Body of pancreas (tissue), 4 donors: ENCODE measurements around the gene BSPRY. TPM values are rescaled to one million over a fixed set of nuclear protein-coding genes. Genes with fewer than 3 reads are reported as not detected.
"Not testable (repeated sequence)": the region's sequence is repeated elsewhere in the genome, so short reads cannot be mapped to it uniquely, and the experiment has no call there.

ENCODE experiments used
- ATAC-seq: fragments of 150-250 bp; one replicate; pipeline ENCODE4 v1.9.1; 2016
- DNase-seq, 4 donors: peaks; one replicate each; pipeline ENCODE4 v3.0.0-alpha.2; 2019
- H3K27ac ChIP-seq, 4 donors: fragments of 200-600 bp; sonication (generic); 1 replicate in 3 of 4; 2 replicates in 1 of 4; pipeline versions ENCODE4 v1.5.1 to v1.6.1; 2016 to 2019; ENCODE audit warnings: mild to moderate bottlenecking in 1 of 4, mixed read lengths in 1 of 4, moderate library complexity in 1 of 4
- H3K27me3 ChIP-seq, 2 donors: fragments of 200-600 bp; sonication (generic); one replicate each; pipeline ENCODE4 v1.6.0; 2016; ENCODE audit warnings: mild to moderate bottlenecking in 1 of 2
- H3K36me3 ChIP-seq, 2 donors: fragments of 200-600 bp; sonication (generic); replicated peaks in 1 of 2; 2 replicates each; pipeline ENCODE4 v1.5.1; 2016; ENCODE audit warnings: low read depth in 2 of 2; ENCODE audit not compliant: insufficient read depth in 1 of 2
- H3K4me1 ChIP-seq: fragments of 200-600 bp; sonication (generic); one replicate; pipeline ENCODE4 v1.6.0; 2016
- H3K4me3 ChIP-seq, 2 donors: fragments of 200-600 bp; sonication (generic); 1 replicate in 1 of 2; 2 replicates in 1 of 2; pipeline ENCODE4 v1.5.1; 2016 to 2019
- H3K9me3 ChIP-seq, 3 donors: fragments of 200-600 bp; sonication (generic); 1 replicate in 2 of 3; 2 replicates in 1 of 3; pipeline ENCODE4 v1.5.1; 2016
- POLR2A ChIP-seq, 3 donors: fragments of 450-650 bp; IDR thresholded peaks; one replicate each; pipeline ENCODE4 v1.6.1; 2016; ENCODE audit warnings: antibody characterized with exemption in 3 of 3, mild to moderate bottlenecking in 2 of 3
- WGBS, 2 donors: methylation state at CpG; one replicate each; pipeline ENCODE4 v1.1.5; 2017; 5-methylcytosine and 5-hydroxymethylcytosine counted together
- intact Hi-C: fragments of 100-400 bp; cut with DNase I; formaldehyde crosslinking; loops from one replicate; pipeline ENCODE4 v1.15.1; 2023
- total RNA-seq, 2 donors: library from RNA; depleted of rRNA; stranded (reverse); fragments of >200 nt; gene quantifications; one replicate each; pipeline ENCODE4 v1.1.0, GENCODE V29; 2016
- TF ChIP-seq, protein P1 (sequence below), 7 experiments: fragments of 450-650 bp in 4 of 7; fragments of 200-600 bp in 3 of 7; sonication (generic) in 3 of 7; IDR thresholded peaks; one replicate each; pipeline ENCODE4 v1.5.1; 2016 to 2019; ENCODE audit warnings: antibody characterized with exemption in 7 of 7

BSPRY gene
- total RNA-seq, 2 donors from 2014 or later: 27.0 to 47.0 TPM

- ATAC-seq: peak; percentile 98
- Histone ChIP-seq H3K27me3 (no peaks in the 10 kb centered on the region), H3K4me1 (peaks cover 50% of the 10 kb centered on the region), H3K27ac (peak within 1 kb of the TSS; percentile 72 to 85 (median 78)), H3K36me3 (no peaks in the 10 kb centered on the region), H3K4me3 (peak within 1 kb of the TSS; percentile 53 to 67), H3K9me3 (no peaks in the 10 kb centered on the region)
- WGBS, 2 donors: 1 to 12% methylated on average over 8 to 49 of the region's 50 CpGs
- peak; percentile 21 to 84 (median 82) for TF ChIP-seq POLR2A (IDR thresholded peaks at IDR 0.05)
- TF ChIP-seq, protein P1, sequence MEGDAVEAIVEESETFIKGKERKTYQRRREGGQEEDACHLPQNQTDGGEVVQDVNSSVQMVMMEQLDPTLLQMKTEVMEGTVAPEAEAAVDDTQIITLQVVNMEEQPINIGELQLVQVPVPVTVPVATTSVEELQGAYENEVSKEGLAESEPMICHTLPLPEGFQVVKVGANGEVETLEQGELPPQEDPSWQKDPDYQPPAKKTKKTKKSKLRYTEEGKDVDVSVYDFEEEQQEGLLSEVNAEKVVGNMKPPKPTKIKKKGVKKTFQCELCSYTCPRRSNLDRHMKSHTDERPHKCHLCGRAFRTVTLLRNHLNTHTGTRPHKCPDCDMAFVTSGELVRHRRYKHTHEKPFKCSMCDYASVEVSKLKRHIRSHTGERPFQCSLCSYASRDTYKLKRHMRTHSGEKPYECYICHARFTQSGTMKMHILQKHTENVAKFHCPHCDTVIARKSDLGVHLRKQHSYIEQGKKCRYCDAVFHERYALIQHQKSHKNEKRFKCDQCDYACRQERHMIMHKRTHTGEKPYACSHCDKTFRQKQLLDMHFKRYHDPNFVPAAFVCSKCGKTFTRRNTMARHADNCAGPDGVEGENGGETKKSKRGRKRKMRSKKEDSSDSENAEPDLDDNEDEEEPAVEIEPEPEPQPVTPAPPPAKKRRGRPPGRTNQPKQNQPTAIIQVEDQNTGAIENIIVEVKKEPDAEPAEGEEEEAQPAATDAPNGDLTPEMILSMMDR (IDR thresholded peaks at IDR 0.05): peak; percentile 90 to 99 (median 97)
- intact Hi-C loops: no loop called here
- peak; percentile 99 to 100 (median 99) for DNase-seq
Observed at GRCh38 chr9:113401027-113401792, 51.9 kb downstream of the BSPRY start, which contains the start of gene ALAD. ALAD (minus strand) TSS chr9:113401284; CDS start chr9:113393559, 7,725 bp downstream.

GRCh38 chr9:113403646-113404045 lies 54.3 kb downstream of the BSPRY start:
- no peak overlapping the region for H3K4me3 ChIP-seq
- H3K9me3 ChIP-seq: no peaks in the 10 kb centered on the region
- peaks cover 31% of the 10 kb centered on the region for H3K4me1 ChIP-seq
- no peak for TF ChIP-seq POLR2A (IDR thresholded peaks at IDR 0.05)
- TF ChIP-seq, protein P1 (IDR thresholded peaks at IDR 0.05): no peak
- no peak overlapping the region for H3K27ac ChIP-seq
- ATAC-seq: no peak
- no peaks in the 10 kb centered on the region for H3K36me3 ChIP-seq
- no peaks in the 10 kb centered on the region for H3K27me3 ChIP-seq
- intact Hi-C loops: no loop called here
- DNase-seq: no peak
- WGBS, 2 donors: 45 to 49% methylated on average over 2 of the region's 2 CpGs

DNA sequence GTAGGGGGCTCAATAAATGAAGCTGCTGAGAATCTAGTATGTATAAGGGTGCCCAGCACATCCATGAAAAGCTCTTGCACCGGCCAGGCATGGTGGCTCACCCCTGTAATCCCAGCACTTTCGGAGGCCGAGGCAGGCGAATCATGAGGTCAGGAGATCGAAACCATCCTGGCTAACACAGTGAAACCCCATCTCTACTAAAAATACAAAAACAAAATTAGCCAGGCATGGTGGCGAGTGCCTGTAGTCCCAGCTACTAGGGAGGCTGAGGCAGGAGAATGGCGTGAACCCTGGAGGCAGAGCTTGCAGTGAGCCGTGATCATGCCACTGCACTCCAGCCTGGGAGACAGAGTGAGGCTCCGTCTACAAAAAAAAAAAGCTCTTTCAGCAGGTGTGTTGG lies 57.0 kb downstream of the BSPRY start:
- ATAC-seq, H3K9me3 ChIP-seq, DNase-seq, H3K4me3 ChIP-seq, H3K36me3 ChIP-seq, H3K27me3 ChIP-seq: not testable (repeated sequence)
- WGBS, 2 donors: 82% methylated on average over 9 of the region's 9 CpGs
- intact Hi-C loops: loop anchor here (5.0 kb wide), 2 partner anchors 34 to 94 kb away; no protein-coding TSS in a partner anchor
- Histone ChIP-seq H3K4me1 (peaks cover 23% of the 10 kb centered on the region), H3K27ac (peak overlapping the region in 2 of 4 donors; percentile 57 to 62)

DNA sequence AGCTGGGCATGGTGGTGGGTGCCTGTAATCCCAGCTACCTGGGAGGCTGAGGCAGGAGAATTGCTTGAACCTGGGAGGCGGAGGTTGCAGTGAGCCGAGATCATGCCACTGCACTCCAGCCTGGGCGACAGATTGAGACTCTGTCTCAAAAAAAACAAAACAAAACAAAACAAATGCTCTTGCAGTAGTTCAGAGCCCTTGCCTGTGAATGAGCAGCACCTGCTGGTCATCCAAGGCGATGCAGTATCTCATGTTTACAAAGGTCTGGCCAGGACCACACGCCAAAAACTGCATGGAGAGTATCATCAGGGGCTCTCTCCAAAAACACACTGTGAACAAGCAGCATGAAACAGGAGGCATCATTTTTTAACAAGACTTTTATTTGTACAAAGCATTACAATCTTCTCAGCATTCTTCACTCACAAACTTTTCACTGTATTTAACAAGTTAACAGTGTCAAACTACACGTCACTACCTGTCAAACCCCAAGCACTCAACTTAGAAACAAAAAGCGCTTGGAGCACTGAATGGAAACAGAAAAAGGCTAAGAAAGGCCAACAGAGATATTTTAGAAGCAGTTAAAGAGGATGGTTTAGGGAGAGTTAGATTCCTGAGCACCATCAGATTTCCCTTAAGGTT lies 57.7 kb downstream of the BSPRY start:
- 19 to 20% methylated on average over 7 of the region's 7 CpGs for WGBS, 2 donors
- not testable (repeated sequence) for H3K9me3 ChIP-seq, H3K4me3 ChIP-seq, H3K36me3 ChIP-seq, H3K27me3 ChIP-seq
- Histone ChIP-seq H3K27ac (peak overlapping the region in 2 of 4 donors; percentile 57 to 62), H3K4me1 (peaks cover 23% of the 10 kb centered on the region)
- intact Hi-C loops: loop anchor here (5.0 kb wide), 2 partner anchors 35 to 95 kb away; no protein-coding TSS in a partner anchor
- DNase-seq: peak; percentile 76 to 85 (median 81)
- TF ChIP-seq, protein P1 (IDR thresholded peaks at IDR 0.05): peak; percentile 69 to 97 (median 92)
- peak; percentile 30 for ATAC-seq

DNA sequence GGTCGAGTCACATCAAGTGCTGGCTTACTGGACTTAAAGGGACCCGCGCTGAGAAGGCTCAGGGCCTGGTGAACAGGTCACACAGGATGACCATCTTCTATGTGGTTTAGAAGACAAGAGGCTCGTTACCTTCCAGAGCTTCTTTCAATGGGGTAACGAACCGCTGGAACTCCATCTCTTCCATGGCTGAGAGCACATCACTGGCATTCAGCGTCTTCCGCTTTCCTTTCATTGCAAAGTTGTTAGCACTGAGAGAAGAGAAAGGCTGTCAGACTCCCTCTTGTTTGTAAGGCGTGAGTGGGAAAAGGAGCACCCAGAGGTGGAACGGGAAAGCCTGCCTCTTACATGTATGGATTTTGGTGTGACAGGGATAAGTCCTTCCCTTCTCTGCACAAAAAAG lies 60.1 kb downstream of the BSPRY start:
- Histone ChIP-seq H3K36me3 (no peaks in the 10 kb centered on the region), H3K9me3 (no peaks in the 10 kb centered on the region), H3K4me3 (peak overlapping the region; percentile 53 to 71), H3K27ac (peak overlapping the region in 3 of 4 donors; percentile 93 to 98 (median 95)), H3K27me3 (no peaks in the 10 kb centered on the region), H3K4me1 (peaks cover 23% of the 10 kb centered on the region)
- no peak for ATAC-seq
- no peak for DNase-seq
- intact Hi-C loops: loop anchor here (5.0 kb wide), 2 partner anchors 37 to 97 kb away; no protein-coding TSS in a partner anchor
- 28 to 29% methylated on average over 10 of the region's 10 CpGs for WGBS, 2 donors
- no peak for TF ChIP-seq POLR2A (IDR thresholded peaks at IDR 0.05)
- TF ChIP-seq, protein P1 (IDR thresholded peaks at IDR 0.05): no peak
